AG04450 (cell line): ENCODE measurements around the gene CASKIN1. TPM values are rescaled to one million over a fixed set of nuclear protein-coding genes. Genes with fewer than 3 reads are reported as not detected.

Source experiments
- CTCF ChIA-PET: fragments of 300-600, 350-600 bp; formaldehyde crosslinking; extraction: SDS; loops from one replicate; lab custom pipeline; 2022; ENCODE audit warnings: antibody characterized with exemption, inconsistent platforms; lab: Charles Lee
- POLR2A ChIA-PET: fragments of 350-600 bp; formaldehyde crosslinking; extraction: SDS; loops from one replicate; lab custom pipeline; 2021; ENCODE audit warnings: antibody characterized with exemption, inconsistent platforms; lab: Yijun Ruan, JAX
- DNase-seq: peaks from one replicate; pipeline ENCODE4 v3.0.0-alpha.2; 2011; ENCODE audit warnings: low read depth, low spot score
- H3K27ac ChIP-seq: one replicate; pipeline ENCODE4 v1.5.1; 2012; ENCODE audit warnings: low read depth, low read length, control low read depth
- H3K27me3 ChIP-seq: one replicate; pipeline ENCODE4 v1.6.0; 2012; ENCODE audit warnings: low read length; ENCODE audit not compliant: control insufficient read depth, insufficient read depth
- H3K4me3 ChIP-seq: 2 replicates; pipeline ENCODE4 v1.5.1; 2011; ENCODE audit warnings: mild to moderate bottlenecking, low read depth, low read length, control low read depth
- H3K9me3 ChIP-seq: 2 replicates; pipeline ENCODE4 v1.5.1; 2012; ENCODE audit warnings: low read length; ENCODE audit not compliant: control insufficient read depth, insufficient read depth
- CTCF ChIP-seq: IDR thresholded peaks from 2 replicates; pipeline ENCODE4 v1.5.1; 2011; ENCODE audit warnings: low read depth, low read length, control low read depth, inconsistent platforms
- polyA plus RNA-seq: library from polyadenylated mRNA; depleted of rRNA; stranded (reverse); fragments of >200 nt; gene quantifications from 2 replicates; pipeline ENCODE4 v1.2.3, GENCODE V29; 2011

CASKIN1 gene
- polyA plus RNA-seq, 1 experiment: 0.02 TPM

GRCh38 chr16:2232094-2232990 lies 35.9 kb upstream of the CASKIN1 start:
- TF ChIP-seq CTCF: no peak
- Histone ChIP-seq H3K27ac (no peak overlapping the region), H3K4me3 (no peak overlapping the region), H3K9me3 (no peaks in the 10 kb centered on the region; the same call in 1 of the 2 replicates), H3K27me3 (peaks cover 6% of the 10 kb centered on the region)
- DNase-seq: no peak
- ChIA-PET CTCF (no interaction called here), POLR2A (interaction anchor here (0.7 kb wide), 1 partner anchor 77 kb away, joined by 3 read pairs; the partner anchor contains the start of gene TRAF7)

- Histone ChIP-seq H3K9me3 (no peaks in the 10 kb centered on the region; the same call in 1 of the 2 replicates), H3K4me3 (no peak overlapping the region), H3K27me3 (no peaks in the 10 kb centered on the region), H3K27ac (no peak overlapping the region)
- DNase-seq: no peak
- no peak for TF ChIP-seq CTCF
- POLR2A ChIA-PET: interaction anchor here (0.6 kb wide), 1 partner anchor 236 kb away, joined by 7 read pairs; no protein-coding TSS in a partner anchor
- CTCF ChIA-PET: no interaction called here
These were observed 34.9 kb upstream of the CASKIN1 start for GRCh38 chr16:2231016-2231931.

GRCh38 chr16:2230376-2230775 lies 34.0 kb upstream of the CASKIN1 start:
- Histone ChIP-seq H3K4me3 (no peak overlapping the region), H3K27me3 (no peaks in the 10 kb centered on the region), H3K27ac (no peak overlapping the region), H3K9me3 (no peaks in the 10 kb centered on the region; the same call in 1 of the 2 replicates)
- TF ChIP-seq CTCF: no peak
- ChIA-PET CTCF (no interaction called here), POLR2A (interaction anchor here (0.6 to 0.7 kb wide), 2 partner anchors 235 to 295 kb away, joined by 5 to 7 read pairs; no protein-coding TSS in a partner anchor)
- no peak for DNase-seq

GRCh38 chr16:2229632-2230250 lies 33.3 kb upstream of the CASKIN1 start:
- no peak for TF ChIP-seq CTCF
- no peak overlapping the region for H3K4me3 ChIP-seq
- POLR2A ChIA-PET: interaction anchor here (0.7 kb wide), 1 partner anchor 294 kb away, joined by 5 read pairs; no protein-coding TSS in a partner anchor
- H3K27me3 ChIP-seq: no peaks in the 10 kb centered on the region
- no peaks in the 10 kb centered on the region; the same call in 1 of the 2 replicates for H3K9me3 ChIP-seq
- CTCF ChIA-PET: no interaction called here
- H3K27ac ChIP-seq: no peak overlapping the region
- no peak for DNase-seq
